Erythroblast (primary cell): ENCODE results near the gene GAB4.

Experiments used
- GATA1 ChIP-seq: IDR thresholded peaks from 2 replicates; pipeline ENCODE4 v1.6.1; 2011; ENCODE audit warnings: low read depth, mild to moderate bottlenecking, control low read depth, low read length, moderate library complexity
- POLR2A ChIP-seq: IDR thresholded peaks from 2 replicates; pipeline ENCODE4 v1.6.1; 2011; ENCODE audit warnings: mild to moderate bottlenecking, low read length

DNA sequence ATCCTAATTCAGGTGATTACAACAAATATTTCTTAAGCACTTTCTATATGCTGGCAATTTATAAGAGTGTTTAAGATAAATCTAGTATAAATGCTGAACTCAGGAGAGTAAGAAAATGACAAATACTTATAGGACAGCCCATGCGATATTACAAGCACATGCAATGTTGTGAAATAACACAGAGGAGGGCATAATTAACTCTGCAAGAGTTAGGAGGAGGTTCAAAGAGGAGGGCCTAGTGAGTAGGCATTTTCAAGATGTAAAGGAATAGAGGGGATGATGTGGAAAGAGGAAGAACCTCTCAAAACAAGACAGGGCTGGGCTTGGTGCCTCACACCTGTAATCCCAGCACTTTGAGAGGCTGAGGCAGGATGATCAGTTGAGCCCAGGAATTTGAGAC is 39.6 kb upstream of the GAB4 start:
- no peak for TF ChIP-seq POLR2A
- TF ChIP-seq GATA1: no peak
